ENCODE data around the gene DKK1.

Gene DKK1

DNA sequence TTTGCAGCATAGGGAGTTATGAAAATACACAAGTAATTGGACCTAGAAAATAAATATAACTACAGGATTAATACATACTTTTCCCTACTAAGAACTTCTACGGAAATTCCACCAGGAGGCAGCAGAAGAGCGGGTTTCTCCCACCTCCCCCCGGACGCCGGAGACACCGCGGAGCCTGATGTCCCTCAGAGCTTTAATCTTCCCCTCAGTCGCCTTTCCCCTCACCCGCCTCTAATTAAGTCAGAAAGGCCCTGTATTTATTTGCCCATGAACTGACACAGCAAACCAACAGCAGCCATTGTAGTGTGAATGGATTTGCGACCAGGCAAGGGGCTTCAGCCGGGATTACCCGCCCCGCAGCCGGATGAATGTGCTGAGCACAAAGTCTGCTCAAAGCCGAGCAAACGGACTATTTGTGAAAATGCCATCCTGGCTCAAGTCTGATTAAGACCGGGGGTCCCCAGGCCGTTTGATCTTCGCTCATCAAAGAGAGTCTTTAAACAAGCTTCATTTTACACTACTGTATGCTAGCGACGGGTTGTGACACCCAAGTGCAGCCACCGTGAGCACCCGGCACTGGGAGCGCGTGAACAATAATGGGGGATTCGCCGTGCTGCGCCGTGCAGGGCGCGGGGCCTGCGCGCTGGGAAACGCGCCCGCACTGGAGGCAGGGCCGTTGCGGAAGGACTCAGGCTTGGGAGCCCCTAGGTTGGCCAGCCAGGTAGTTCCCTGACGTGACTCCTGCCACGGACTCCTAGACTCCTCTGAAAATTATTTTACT is 5.6 kb upstream of the DKK1 start:
- TF ChIP-seq, protein P1, sequence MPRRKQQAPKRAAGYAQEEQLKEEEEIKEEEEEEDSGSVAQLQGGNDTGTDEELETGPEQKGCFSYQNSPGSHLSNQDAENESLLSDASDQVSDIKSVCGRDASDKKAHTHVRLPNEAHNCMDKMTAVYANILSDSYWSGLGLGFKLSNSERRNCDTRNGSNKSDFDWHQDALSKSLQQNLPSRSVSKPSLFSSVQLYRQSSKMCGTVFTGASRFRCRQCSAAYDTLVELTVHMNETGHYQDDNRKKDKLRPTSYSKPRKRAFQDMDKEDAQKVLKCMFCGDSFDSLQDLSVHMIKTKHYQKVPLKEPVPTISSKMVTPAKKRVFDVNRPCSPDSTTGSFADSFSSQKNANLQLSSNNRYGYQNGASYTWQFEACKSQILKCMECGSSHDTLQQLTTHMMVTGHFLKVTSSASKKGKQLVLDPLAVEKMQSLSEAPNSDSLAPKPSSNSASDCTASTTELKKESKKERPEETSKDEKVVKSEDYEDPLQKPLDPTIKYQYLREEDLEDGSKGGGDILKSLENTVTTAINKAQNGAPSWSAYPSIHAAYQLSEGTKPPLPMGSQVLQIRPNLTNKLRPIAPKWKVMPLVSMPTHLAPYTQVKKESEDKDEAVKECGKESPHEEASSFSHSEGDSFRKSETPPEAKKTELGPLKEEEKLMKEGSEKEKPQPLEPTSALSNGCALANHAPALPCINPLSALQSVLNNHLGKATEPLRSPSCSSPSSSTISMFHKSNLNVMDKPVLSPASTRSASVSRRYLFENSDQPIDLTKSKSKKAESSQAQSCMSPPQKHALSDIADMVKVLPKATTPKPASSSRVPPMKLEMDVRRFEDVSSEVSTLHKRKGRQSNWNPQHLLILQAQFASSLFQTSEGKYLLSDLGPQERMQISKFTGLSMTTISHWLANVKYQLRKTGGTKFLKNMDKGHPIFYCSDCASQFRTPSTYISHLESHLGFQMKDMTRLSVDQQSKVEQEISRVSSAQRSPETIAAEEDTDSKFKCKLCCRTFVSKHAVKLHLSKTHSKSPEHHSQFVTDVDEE (CRISPR knock-in tag; IDR thresholded peaks at IDR 0.05): no peak
- no peak for TF ChIP-seq TOX (CRISPR knock-in tag; IDR thresholded peaks at IDR 0.05; ENCODE audit: borderline replicate concordance)
- TF ChIP-seq ZFP30 (CRISPR knock-in tag; IDR thresholded peaks at IDR 0.05): no peak
- no peak for TF ChIP-seq ZNF70 (CRISPR knock-in tag; IDR thresholded peaks at IDR 0.05)
- no peak for TF ChIP-seq ISL1 (CRISPR knock-in tag; IDR thresholded peaks at IDR 0.05)
- TF ChIP-seq, protein P2, sequence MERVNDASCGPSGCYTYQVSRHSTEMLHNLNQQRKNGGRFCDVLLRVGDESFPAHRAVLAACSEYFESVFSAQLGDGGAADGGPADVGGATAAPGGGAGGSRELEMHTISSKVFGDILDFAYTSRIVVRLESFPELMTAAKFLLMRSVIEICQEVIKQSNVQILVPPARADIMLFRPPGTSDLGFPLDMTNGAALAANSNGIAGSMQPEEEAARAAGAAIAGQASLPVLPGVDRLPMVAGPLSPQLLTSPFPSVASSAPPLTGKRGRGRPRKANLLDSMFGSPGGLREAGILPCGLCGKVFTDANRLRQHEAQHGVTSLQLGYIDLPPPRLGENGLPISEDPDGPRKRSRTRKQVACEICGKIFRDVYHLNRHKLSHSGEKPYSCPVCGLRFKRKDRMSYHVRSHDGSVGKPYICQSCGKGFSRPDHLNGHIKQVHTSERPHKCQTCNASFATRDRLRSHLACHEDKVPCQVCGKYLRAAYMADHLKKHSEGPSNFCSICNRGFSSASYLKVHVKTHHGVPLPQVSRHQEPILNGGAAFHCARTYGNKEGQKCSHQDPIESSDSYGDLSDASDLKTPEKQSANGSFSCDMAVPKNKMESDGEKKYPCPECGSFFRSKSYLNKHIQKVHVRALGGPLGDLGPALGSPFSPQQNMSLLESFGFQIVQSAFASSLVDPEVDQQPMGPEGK (CRISPR knock-in tag; IDR thresholded peaks at IDR 0.05; ENCODE audit: borderline replicate concordance): no peak
- TF ChIP-seq, protein P3, sequence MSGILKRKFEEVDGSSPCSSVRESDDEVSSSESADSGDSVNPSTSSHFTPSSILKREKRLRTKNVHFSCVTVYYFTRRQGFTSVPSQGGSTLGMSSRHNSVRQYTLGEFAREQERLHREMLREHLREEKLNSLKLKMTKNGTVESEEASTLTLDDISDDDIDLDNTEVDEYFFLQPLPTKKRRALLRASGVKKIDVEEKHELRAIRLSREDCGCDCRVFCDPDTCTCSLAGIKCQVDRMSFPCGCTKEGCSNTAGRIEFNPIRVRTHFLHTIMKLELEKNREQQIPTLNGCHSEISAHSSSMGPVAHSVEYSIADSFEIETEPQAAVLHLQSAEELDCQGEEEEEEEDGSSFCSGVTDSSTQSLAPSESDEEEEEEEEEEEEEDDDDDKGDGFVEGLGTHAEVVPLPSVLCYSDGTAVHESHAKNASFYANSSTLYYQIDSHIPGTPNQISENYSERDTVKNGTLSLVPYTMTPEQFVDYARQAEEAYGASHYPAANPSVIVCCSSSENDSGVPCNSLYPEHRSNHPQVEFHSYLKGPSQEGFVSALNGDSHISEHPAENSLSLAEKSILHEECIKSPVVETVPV (CRISPR knock-in tag; IDR thresholded peaks at IDR 0.05): no peak
- TF ChIP-seq CSDC2 (CRISPR knock-in tag; IDR thresholded peaks at IDR 0.05): no peak
- TF ChIP-seq OSR1 (CRISPR knock-in tag; IDR thresholded peaks at IDR 0.05): no peak
- peak; percentile 87 for ATAC-seq

DNA sequence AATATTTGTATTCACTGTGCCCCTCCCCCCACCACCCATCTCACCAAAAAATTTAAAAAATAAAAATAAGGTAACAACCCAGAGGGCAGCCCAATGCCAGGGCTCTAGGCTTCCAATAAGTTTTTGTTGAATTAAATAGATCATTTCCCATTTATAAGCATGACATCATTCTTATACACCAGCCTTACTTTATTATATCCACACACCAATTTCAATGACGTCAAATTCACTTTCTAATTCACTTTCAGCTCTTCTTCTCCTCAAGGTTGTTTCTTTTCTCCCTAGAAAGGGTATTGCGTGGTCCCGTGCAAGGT is 1.2 kb upstream of the DKK1 start:
- TF ChIP-seq, protein P4, sequence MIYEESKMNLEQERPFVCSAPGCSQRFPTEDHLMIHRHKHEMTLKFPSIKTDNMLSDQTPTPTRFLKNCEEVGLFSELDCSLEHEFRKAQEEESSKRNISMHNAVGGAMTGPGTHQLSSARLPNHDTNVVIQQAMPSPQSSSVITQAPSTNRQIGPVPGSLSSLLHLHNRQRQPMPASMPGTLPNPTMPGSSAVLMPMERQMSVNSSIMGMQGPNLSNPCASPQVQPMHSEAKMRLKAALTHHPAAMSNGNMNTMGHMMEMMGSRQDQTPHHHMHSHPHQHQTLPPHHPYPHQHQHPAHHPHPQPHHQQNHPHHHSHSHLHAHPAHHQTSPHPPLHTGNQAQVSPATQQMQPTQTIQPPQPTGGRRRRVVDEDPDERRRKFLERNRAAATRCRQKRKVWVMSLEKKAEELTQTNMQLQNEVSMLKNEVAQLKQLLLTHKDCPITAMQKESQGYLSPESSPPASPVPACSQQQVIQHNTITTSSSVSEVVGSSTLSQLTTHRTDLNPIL (CRISPR knock-in tag; IDR thresholded peaks at IDR 0.05; ENCODE audit: low read depth): 0 out of 2 replicates have a peak, but pooled peaks have one; percentile 12
- TF ChIP-seq ZNF8 (CRISPR knock-in tag; IDR thresholded peaks at IDR 0.05) (no peak), SNAI2 (CRISPR knock-in tag; IDR thresholded peaks at IDR 0.05) (no peak)
- ATAC-seq: no peak

DNA sequence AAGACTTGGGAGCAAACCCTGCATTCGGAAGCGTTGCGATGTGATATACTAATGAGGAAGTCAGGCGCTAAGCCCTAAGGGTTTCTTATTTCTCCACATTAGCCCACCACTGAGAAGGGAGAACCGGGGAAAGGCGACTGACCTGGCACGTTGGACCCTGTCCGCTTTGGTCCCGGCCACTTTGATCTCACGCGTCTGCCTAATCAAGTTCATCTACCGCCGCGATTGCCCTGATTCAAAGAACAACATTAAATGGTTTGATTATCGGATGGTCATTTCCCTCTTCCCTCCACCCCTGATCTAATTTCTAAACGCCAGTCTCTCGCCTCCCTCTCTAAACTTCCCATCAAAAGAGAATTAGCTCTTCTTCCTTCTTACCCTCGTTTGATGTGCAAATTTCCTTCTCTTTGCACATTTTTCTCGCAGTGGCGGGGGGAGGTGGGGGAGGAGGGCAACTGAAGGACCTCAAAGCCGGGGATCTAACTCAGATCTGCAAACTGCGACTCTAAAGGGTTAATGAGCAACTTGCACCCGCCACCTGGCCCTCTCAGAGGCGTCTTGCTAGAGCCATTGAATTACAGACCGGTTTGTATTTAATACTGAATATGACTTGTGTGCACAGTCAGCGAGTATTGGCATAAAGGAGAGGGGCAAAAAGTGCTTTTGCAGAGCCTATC is 687 bp upstream of the DKK1 start:
- ATAC-seq: peak; percentile 2; the same call in 2 of the 3 replicates
- TF ChIP-seq CSDC2 (CRISPR knock-in tag; IDR thresholded peaks at IDR 0.05) (no peak), ZFP30 (CRISPR knock-in tag; IDR thresholded peaks at IDR 0.05) (no peak), ZFP3 (CRISPR knock-in tag; IDR thresholded peaks at IDR 0.05) (no peak)

DNA sequence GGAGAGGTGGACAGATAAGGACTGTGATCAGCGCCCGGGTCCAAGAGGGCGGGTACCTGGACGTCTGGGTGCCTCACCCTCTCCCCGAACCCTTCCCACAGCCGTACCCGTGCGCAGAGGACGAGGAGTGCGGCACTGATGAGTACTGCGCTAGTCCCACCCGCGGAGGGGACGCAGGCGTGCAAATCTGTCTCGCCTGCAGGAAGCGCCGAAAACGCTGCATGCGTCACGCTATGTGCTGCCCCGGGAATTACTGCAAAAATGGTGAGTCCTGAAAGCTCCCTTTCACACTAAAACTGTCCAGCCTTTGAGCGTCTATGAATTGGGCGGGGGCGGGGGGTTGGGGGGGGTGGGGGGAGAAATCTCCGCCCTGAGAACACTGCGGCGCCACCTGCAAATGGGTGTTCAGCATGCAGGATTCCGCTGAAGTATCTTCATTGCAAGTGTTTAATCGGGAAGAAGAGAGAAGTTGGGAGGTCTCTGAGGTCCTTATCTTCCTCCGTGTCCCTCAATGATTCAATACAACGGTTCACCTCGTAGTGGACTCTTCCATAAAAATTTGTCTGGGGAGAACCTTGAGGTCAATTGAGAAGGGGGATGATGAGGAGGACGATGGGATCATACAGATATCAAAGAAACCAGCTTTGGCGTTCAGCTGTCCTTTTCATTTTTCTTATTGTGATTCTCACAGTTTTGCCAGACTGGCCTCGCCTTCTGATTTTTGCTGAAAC is 906 bp downstream of the DKK1 start:
- peak; percentile 5 for ATAC-seq
- TF ChIP-seq, protein P4 (CRISPR knock-in tag; IDR thresholded peaks at IDR 0.05; ENCODE audit: low read depth): no peak
- TF ChIP-seq ZNF70 (CRISPR knock-in tag; IDR thresholded peaks at IDR 0.05): no peak
- TF ChIP-seq, protein P2 (CRISPR knock-in tag; IDR thresholded peaks at IDR 0.05; ENCODE audit: borderline replicate concordance): no peak
- no peak for TF ChIP-seq ZFP3 (CRISPR knock-in tag; IDR thresholded peaks at IDR 0.05)
- no peak for TF ChIP-seq ESRRG (CRISPR knock-in tag; IDR thresholded peaks at IDR 0.05)
- no peak for TF ChIP-seq TCF4 (CRISPR knock-in tag; IDR thresholded peaks at IDR 0.05; ENCODE audit: borderline replicate concordance)
- TF ChIP-seq OSR1 (CRISPR knock-in tag; IDR thresholded peaks at IDR 0.05): no peak
- TF ChIP-seq ZC3H10 (CRISPR knock-in tag; IDR thresholded peaks at IDR 0.05): no peak
- TF ChIP-seq ZNF8 (CRISPR knock-in tag; IDR thresholded peaks at IDR 0.05): no peak
- no peak for TF ChIP-seq ISL1 (CRISPR knock-in tag; IDR thresholded peaks at IDR 0.05)
- TF ChIP-seq, protein P5, sequence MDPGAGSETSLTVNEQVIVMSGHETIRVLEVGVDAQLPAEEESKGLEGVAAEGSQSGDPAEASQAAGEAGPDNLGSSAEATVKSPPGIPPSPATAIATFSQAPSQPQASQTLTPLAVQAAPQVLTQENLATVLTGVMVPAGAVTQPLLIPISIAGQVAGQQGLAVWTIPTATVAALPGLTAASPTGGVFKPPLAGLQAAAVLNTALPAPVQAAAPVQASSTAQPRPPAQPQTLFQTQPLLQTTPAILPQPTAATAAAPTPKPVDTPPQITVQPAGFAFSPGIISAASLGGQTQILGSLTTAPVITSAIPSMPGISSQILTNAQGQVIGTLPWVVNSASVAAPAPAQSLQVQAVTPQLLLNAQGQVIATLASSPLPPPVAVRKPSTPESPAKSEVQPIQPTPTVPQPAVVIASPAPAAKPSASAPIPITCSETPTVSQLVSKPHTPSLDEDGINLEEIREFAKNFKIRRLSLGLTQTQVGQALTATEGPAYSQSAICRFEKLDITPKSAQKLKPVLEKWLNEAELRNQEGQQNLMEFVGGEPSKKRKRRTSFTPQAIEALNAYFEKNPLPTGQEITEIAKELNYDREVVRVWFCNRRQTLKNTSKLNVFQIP (CRISPR knock-in tag; IDR thresholded peaks at IDR 0.05; ENCODE audit: borderline replicate concordance, low read depth): no peak
- no peak for TF ChIP-seq RARB (CRISPR knock-in tag; IDR thresholded peaks at IDR 0.05)

All from SK-N-SH treated with all-trans-retinoic acid at 6 μM for 48 hours (cell line).